Astrocyte (in vitro differentiated cells and primary cell): ENCODE measurements around the gene COMMD1. TPM values are rescaled to one million over a fixed set of nuclear protein-coding genes. Genes with fewer than 3 reads are reported as not detected.

Source experiments
- DNase-seq: peaks from one replicate; pipeline ENCODE4 v3.0.0-alpha.2; 2010; ENCODE audit warnings: low read depth
- FAIRE-seq: peaks from 2 replicates; lab custom pipeline; 2011; peaks lifted over from hg19 to GRCh38; lab: Jason Lieb, UNC
- H2AFZ ChIP-seq: 2 replicates; pipeline ENCODE4 v1.6.0; 2012; ENCODE audit warnings: low read depth, low read length, inconsistent platforms
- H3K27ac ChIP-seq: 2 replicates; pipeline ENCODE4 v1.5.1; 2011; ENCODE audit warnings: low read depth, low read length, inconsistent platforms
- H3K27me3 ChIP-seq: 2 replicates; pipeline ENCODE4 v1.6.0; 2011; ENCODE audit warnings: low read length, inconsistent platforms; ENCODE audit not compliant: insufficient read depth
- H3K36me3 ChIP-seq: 2 replicates; pipeline ENCODE4 v1.5.1; 2011; ENCODE audit warnings: low read length, inconsistent platforms; ENCODE audit not compliant: insufficient read depth
- H3K4me1 ChIP-seq: 2 replicates; pipeline ENCODE4 v1.5.1; 2011; ENCODE audit warnings: low read length, inconsistent platforms; ENCODE audit not compliant: insufficient read depth
- H3K4me2 ChIP-seq: 2 replicates; pipeline ENCODE4 v1.6.0; 2012; ENCODE audit warnings: low read length, inconsistent platforms
- H3K4me3 ChIP-seq: 2 replicates; pipeline ENCODE4 v1.5.1; 2011; ENCODE audit warnings: low read depth, mild to moderate bottlenecking, low read length, inconsistent platforms; ENCODE audit not compliant: insufficient read depth
- H3K79me2 ChIP-seq: 2 replicates; pipeline ENCODE4 v1.6.0; 2012; ENCODE audit warnings: mild to moderate bottlenecking, low read length, inconsistent platforms; ENCODE audit not compliant: insufficient read depth
- H3K9ac ChIP-seq: 2 replicates; pipeline ENCODE4 v1.6.0; 2012; ENCODE audit warnings: mild to moderate bottlenecking, low read length, inconsistent platforms
- H3K9me3 ChIP-seq: 2 replicates; pipeline ENCODE4 v1.5.1; 2012; ENCODE audit warnings: low read depth, mild to moderate bottlenecking, low read length, inconsistent platforms; ENCODE audit not compliant: insufficient read depth
- H4K20me1 ChIP-seq: 2 replicates; pipeline ENCODE4 v1.6.0; 2012; ENCODE audit warnings: low read length, inconsistent platforms; ENCODE audit not compliant: insufficient read depth
- H3K27ac Mint-ChIP-seq: one replicate; pipeline ENCODE4 v1.8.0; 2021; ENCODE audit warnings: mild to moderate bottlenecking, mixed read lengths; ENCODE audit not compliant: unreplicated experiment
- H3K27me3 Mint-ChIP-seq: one replicate; pipeline ENCODE4 v1.8.0; 2021; ENCODE audit warnings: low read depth, mixed read lengths; ENCODE audit not compliant: unreplicated experiment
- H3K36me3 Mint-ChIP-seq: one replicate; pipeline ENCODE4 v1.8.0; 2021; ENCODE audit warnings: low read depth, mixed read lengths; ENCODE audit not compliant: unreplicated experiment
- H3K4me1 Mint-ChIP-seq: one replicate; pipeline ENCODE4 v1.8.0; 2021; ENCODE audit warnings: low read depth, mixed read lengths; ENCODE audit not compliant: unreplicated experiment
- H3K4me3 Mint-ChIP-seq: one replicate; pipeline ENCODE4 v1.8.0; 2021; ENCODE audit warnings: mild to moderate bottlenecking, moderate library complexity, mixed read lengths; ENCODE audit not compliant: unreplicated experiment
- H3K9me3 Mint-ChIP-seq: one replicate; pipeline ENCODE4 v1.8.0; 2021; ENCODE audit warnings: mild to moderate bottlenecking, mixed read lengths; ENCODE audit not compliant: unreplicated experiment
- CTCF ChIP-seq: IDR thresholded peaks from 2 replicates; pipeline ENCODE4 v1.5.1; 2011; ENCODE audit warnings: low read depth, mild to moderate bottlenecking, inconsistent platforms, low read length, moderate library complexity; ENCODE audit not compliant: insufficient read depth
- EZH2 ChIP-seq: IDR thresholded peaks from 2 replicates; pipeline ENCODE4 v1.6.1; 2012; ENCODE audit warnings: mild to moderate bottlenecking, low read length, inconsistent platforms; ENCODE audit not compliant: insufficient read depth
- total RNA-seq: library from RNA; stranded (reverse); gene quantifications from 2 replicates; pipeline ENCODE4 v1.2.1, GENCODE V29; 2021

Gene COMMD1
- total RNA-seq, 1 donor from 2014 or later: 32.0 TPM

GRCh38 chr2:62176801-62177200 is 271.3 kb downstream of the COMMD1 start:
- no peak overlapping the region for H3K9ac ChIP-seq
- H2AFZ ChIP-seq: no peak overlapping the region
- FAIRE-seq: no peak
- H3K4me1 ChIP-seq: no peaks in the 10 kb centered on the region
- Mint-ChIP-seq H3K36me3 (no peaks in the 10 kb centered on the region), H3K27ac (no peak overlapping the region), H3K4me3 (no peak overlapping the region), H3K9me3 (peaks cover 4% of the 10 kb centered on the region), H3K4me1 (no peaks in the 10 kb centered on the region), H3K27me3 (no peaks in the 10 kb centered on the region)
- H3K36me3 ChIP-seq: no peaks in the 10 kb centered on the region
- no peaks in the 10 kb centered on the region for H3K27me3 ChIP-seq
- no peaks in the 10 kb centered on the region for H3K9me3 ChIP-seq
- DNase-seq: no peak
- no peak for TF ChIP-seq CTCF
- TF ChIP-seq EZH2: no peak
- no peak overlapping the region for H3K4me2 ChIP-seq
- no peaks in the 10 kb centered on the region for H4K20me1 ChIP-seq
- no peak overlapping the region for H3K4me3 ChIP-seq
- no peak overlapping the region for H3K27ac ChIP-seq
- H3K79me2 ChIP-seq: no peaks in the 10 kb centered on the region

GRCh38 chr2:62177392-62178049 is 272.0 kb downstream of the COMMD1 start:
- TF ChIP-seq CTCF: no peak
- no peak for TF ChIP-seq EZH2
- H3K27me3 ChIP-seq: no peaks in the 10 kb centered on the region
- no peaks in the 10 kb centered on the region for H3K36me3 ChIP-seq
- H3K27ac ChIP-seq: no peak overlapping the region
- Mint-ChIP-seq H3K36me3 (no peaks in the 10 kb centered on the region), H3K4me3 (no peak overlapping the region), H3K27me3 (no peaks in the 10 kb centered on the region), H3K9me3 (peaks cover 4% of the 10 kb centered on the region), H3K4me1 (no peaks in the 10 kb centered on the region), H3K27ac (no peak overlapping the region)
- no peaks in the 10 kb centered on the region for H4K20me1 ChIP-seq
- no peaks in the 10 kb centered on the region for H3K4me1 ChIP-seq
- H3K4me3 ChIP-seq: no peak overlapping the region
- no peak overlapping the region for H3K9ac ChIP-seq
- no peak overlapping the region for H3K4me2 ChIP-seq
- DNase-seq: no peak
- no peak overlapping the region for H2AFZ ChIP-seq
- no peak for FAIRE-seq
- no peaks in the 10 kb centered on the region for H3K9me3 ChIP-seq
- H3K79me2 ChIP-seq: no peaks in the 10 kb centered on the region

GRCh38 chr2:62178741-62179271 is 273.3 kb downstream of the COMMD1 start:
- Mint-ChIP-seq H3K4me1 (no peaks in the 10 kb centered on the region), H3K27ac (no peak overlapping the region), H3K36me3 (no peaks in the 10 kb centered on the region), H3K27me3 (peaks cover 2% of the 10 kb centered on the region), H3K9me3 (peaks cover 4% of the 10 kb centered on the region), H3K4me3 (no peak overlapping the region)
- H3K9me3 ChIP-seq: no peaks in the 10 kb centered on the region
- H3K36me3 ChIP-seq: no peaks in the 10 kb centered on the region
- no peaks in the 10 kb centered on the region for H3K27me3 ChIP-seq
- no peak overlapping the region for H3K9ac ChIP-seq
- no peak overlapping the region for H3K27ac ChIP-seq
- TF ChIP-seq CTCF (no peak), EZH2 (no peak)
- H3K4me2 ChIP-seq: no peak overlapping the region
- no peak for FAIRE-seq
- DNase-seq: peak; percentile 69
- no peak overlapping the region for H3K4me3 ChIP-seq
- H2AFZ ChIP-seq: no peak overlapping the region
- H3K79me2 ChIP-seq: no peaks in the 10 kb centered on the region
- H4K20me1 ChIP-seq: no peaks in the 10 kb centered on the region
- H3K4me1 ChIP-seq: no peaks in the 10 kb centered on the region
